GM18511 (cell line): ENCODE data around the gene CPED1.

Source experiments
- ATAC-seq: cut with Tn5 transposase; IDR thresholded peaks from one replicate; pipeline ENCODE4 v1.9.1; 2021; ENCODE audit warnings: mild to moderate bottlenecking, moderate library complexity; ENCODE audit not compliant: unreplicated experiment

The CPED1 gene

GRCh38 chr7:120988591-120989256, at the start of gene CPED1:
Gene CPED1 (plus strand): TSS chr7:120988711. CDS start chr7:120989622, 911 bp downstream.
- peak; percentile 64 for ATAC-seq

GRCh38 chr7:120939345-120939744, 49.2 kb upstream of the CPED1 start:
- no peak for ATAC-seq

- peak; percentile 80 for ATAC-seq
Observed at GRCh38 chr7:120941064-120941463, 47.4 kb upstream of the CPED1 start.

- no peak for ATAC-seq
Observed at GRCh38 chr7:120941856-120942255, 46.7 kb upstream of the CPED1 start.

- ATAC-seq = no peak
Observed at GRCh38 chr7:120942861-120943260, 45.6 kb upstream of the CPED1 start.

- ATAC-seq = no peak
Observed at GRCh38 chr7:120944826-120945562, 43.5 kb upstream of the CPED1 start.

- ATAC-seq = no peak
Observed at GRCh38 chr7:120947980-120948379, 40.5 kb upstream of the CPED1 start.

GRCh38 chr7:120949393-120949911, 39.1 kb upstream of the CPED1 start:
- ATAC-seq = no peak

GRCh38 chr7:120949998-120950538, 38.4 kb upstream of the CPED1 start:
- ATAC-seq = no peak

- peak; percentile 96 for ATAC-seq
Observed at GRCh38 chr7:120950539-120951308, 37.8 kb upstream of the CPED1 start, which contains the start of gene ING3. Gene ING3 (plus strand): TSS chr7:120950777. CDS start chr7:120950897, 120 bp downstream.

GRCh38 chr7:120951309-120951699, 37.2 kb upstream of the CPED1 start:
- ATAC-seq = no peak

GRCh38 chr7:120951826-120952225, 36.7 kb upstream of the CPED1 start:
- ATAC-seq = no peak

- peak; percentile 38 for ATAC-seq
Observed at GRCh38 chr7:120955577-120956149, 32.8 kb upstream of the CPED1 start.

- ATAC-seq = no peak
Observed at GRCh38 chr7:120959929-120960484, 28.5 kb upstream of the CPED1 start.

GRCh38 chr7:120960714-120961113, 27.8 kb upstream of the CPED1 start:
- no peak for ATAC-seq

- ATAC-seq = no peak
Observed at GRCh38 chr7:120961638-120962173, 26.8 kb upstream of the CPED1 start.

- ATAC-seq = no peak
Observed at GRCh38 chr7:120964088-120964487, 24.4 kb upstream of the CPED1 start.

GRCh38 chr7:120966961-120967360, 21.6 kb upstream of the CPED1 start:
- ATAC-seq = no peak

GRCh38 chr7:120973849-120974248, 14.7 kb upstream of the CPED1 start:
- no peak for ATAC-seq
